ENCODE measurements around the gene AMIGO1.

AMIGO1 gene, protein sequence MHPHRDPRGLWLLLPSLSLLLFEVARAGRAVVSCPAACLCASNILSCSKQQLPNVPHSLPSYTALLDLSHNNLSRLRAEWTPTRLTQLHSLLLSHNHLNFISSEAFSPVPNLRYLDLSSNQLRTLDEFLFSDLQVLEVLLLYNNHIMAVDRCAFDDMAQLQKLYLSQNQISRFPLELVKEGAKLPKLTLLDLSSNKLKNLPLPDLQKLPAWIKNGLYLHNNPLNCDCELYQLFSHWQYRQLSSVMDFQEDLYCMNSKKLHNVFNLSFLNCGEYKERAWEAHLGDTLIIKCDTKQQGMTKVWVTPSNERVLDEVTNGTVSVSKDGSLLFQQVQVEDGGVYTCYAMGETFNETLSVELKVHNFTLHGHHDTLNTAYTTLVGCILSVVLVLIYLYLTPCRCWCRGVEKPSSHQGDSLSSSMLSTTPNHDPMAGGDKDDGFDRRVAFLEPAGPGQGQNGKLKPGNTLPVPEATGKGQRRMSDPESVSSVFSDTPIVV

DNA sequence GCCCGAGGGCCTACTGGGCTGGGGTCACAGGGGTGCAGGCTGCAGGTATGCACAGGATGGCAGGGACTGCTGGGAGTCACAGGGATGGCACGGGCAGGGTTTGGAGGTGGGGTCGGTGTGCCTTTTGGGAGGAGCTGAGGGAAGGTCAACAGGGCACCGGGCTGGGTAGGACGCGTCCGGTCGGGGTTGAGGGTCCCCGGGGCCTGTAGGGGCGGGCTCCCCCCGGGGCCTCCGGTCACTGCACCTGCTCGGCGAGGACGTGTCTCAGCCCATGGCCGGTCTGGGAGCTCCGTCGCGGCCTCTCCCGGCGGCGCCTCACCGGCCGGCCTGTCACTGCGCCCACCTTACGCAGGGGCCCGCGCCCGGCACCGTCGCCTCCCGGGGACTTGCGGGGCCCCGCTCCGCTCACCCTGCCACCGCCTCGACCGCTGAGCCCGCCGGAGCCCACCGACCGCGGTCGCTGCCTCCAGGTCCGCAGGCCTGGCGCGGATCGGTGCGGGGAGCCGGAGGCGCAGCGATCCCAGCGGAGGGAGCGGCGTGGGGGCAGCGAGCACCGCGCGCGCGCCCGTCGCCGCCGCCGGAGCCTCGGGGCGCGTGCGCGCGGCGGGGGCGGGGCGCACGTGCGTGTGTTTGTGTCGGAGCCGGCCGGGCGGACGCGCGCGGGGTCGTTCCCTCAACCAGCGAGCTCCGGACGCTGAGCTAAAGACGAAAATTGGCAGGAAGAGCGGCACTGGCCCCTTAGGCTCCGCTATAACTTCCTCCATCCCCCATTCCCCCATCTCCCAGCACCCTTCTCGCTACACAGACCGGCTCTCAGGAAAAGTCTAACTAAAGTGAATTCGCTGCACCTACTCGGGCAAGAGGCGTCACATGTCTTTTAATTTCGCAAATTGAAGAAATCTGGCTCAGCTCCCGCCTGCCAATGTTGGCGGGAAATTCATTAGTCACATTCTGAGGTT is at the start of gene AMIGO1:
Gene AMIGO1 (minus strand): TSS at position 552 of the 959 bp plus-strand sequence. CDS start 815 bp downstream, outside the sequence.
- DNase-seq, result peak; percentile 69

DNA sequence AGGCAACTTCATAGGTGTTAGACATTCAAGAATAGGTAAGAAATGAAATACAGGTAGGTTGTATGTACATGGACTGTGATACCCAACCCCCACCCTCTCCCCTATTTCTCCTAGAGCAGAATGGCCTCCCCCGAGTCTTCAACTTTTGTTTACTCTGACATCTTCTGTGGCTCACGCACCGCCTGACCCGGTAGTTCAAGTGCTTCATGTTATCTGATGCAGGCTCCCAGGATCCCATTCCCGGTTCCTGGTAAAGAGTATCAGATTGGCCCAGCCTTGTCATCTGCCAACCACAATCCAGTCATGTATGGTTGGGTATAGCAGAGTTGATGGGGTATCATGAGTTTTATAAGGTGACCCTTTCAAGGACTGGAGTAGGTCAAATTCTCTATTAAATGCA is 48.0 kb upstream of the AMIGO1 start:
- DNase-seq, result no peak

- DNase-seq, result no peak
These were observed 47.0 kb upstream of the AMIGO1 start for GRCh38 chr1:109556563-109556962.

- peak; percentile 94 for DNase-seq
These were observed 39.1 kb upstream of the AMIGO1 start, which contains the start of gene GNAI3 for GRCh38 chr1:109548321-109549267. GNAI3 (plus strand) TSS chr1:109548615; CDS start chr1:109548721, 106 bp downstream.

GRCh38 chr1:109547463-109548320 is 38.2 kb upstream of the AMIGO1 start:
- DNase-seq, result no peak

GRCh38 chr1:109546311-109547109 is 37.0 kb upstream of the AMIGO1 start:
- peak; percentile 86 for DNase-seq

GRCh38 chr1:109543988-109544735 is 34.6 kb upstream of the AMIGO1 start:
- no peak for DNase-seq

- no peak for DNase-seq
These were observed 33.9 kb upstream of the AMIGO1 start for GRCh38 chr1:109543283-109543987.

DNA sequence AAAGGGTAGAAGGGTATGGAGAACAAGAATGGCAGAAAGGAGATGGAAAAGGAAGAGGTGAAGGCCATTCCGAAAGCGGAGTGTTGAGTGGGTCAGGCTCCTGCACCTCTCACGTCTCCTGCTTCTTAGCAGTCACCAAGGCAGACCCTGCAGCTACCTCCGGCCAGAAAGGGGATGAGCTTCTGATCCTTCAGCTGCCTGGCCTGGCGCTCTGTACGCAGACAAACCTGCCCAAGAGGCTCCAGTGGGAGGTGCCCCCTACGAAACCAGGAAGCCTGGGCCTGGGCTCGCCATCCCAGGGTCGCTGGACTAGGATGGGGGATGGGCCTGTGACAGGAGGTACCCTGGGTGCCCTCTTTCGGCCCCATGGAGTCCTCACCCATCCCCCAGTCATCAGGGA is 33.1 kb upstream of the AMIGO1 start:
- no peak for DNase-seq

GRCh38 chr1:109541102-109541501 is 31.6 kb upstream of the AMIGO1 start:
- DNase-seq, result no peak

DNA sequence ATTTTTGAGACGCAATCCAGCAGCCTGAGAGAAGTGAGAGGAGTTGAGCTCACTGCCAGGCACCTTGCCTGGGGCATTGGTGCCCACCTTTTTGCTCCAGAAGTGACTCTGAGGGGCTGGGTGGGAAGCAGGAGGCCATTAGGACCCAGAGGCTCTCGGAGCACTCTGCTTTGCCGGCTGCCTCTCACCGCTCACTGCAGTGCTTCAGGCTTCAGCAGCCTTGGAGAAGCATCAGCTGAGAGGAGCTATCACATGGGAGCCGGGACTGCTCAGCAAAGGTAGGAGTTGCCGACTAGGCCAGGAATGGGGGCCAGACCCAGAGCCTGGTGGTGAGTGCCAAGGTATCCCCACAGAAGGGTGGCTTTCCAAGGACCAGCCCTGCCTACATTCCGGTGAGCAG is 30.1 kb upstream of the AMIGO1 start, which contains the start of gene GPR61:
Gene GPR61 (plus strand): TSS at position 197 of the 400 bp plus-strand sequence. CDS start 3,151 bp downstream, outside the sequence.
- DNase-seq, result peak; percentile 22

- DNase-seq, result no peak
These were observed 29.5 kb upstream of the AMIGO1 start for GRCh38 chr1:109538827-109539555.

GRCh38 chr1:109537450-109538178 is 28.1 kb upstream of the AMIGO1 start:
- no peak for DNase-seq

DNA sequence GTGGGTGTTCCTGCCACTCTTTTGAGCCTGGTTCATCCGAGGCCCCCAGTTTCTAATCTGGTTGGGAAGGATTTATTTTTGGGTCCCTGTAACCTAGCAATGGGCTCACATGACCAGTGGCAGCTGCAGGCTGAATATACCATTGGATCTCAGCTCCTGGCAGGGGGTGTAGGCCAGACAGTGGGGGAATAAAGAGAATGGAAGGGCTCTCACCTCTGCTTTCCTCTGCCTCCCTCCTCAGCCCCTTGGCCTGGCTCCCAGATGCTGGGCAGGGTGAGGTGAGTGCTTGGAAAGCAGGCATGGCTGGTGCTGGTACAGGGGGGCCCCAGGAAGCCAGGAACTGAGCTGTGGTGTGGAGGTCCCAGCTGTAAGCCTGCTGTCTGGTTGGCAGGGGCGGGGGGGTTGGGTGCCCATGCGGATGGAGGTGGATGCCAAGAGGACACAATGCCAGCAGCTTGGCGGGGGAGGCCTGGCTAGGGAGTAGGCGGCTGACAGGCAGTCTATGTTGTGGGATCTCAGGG is 26.5 kb upstream of the AMIGO1 start:
- DNase-seq, result no peak

DNA sequence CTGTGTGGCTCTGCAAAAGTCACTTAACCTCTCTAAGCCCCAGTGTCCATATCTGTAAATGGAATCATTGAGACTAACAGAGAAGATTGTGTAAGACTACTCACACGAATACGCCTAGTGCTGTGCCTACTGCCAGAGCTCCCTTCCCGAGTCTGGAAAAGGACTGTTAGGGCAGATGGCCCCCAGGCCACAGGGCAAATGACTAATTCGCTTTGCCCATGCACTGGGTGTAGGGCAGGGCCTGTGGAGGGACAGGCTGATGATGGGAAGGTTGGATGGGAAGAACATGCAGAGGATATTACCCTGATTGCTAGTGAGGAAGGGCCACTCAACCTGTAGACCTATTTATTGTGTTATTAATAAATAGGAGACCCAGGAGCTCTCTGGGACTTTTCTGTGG is 26.0 kb upstream of the AMIGO1 start:
- no peak for DNase-seq

- DNase-seq, result no peak
These were observed 24.9 kb upstream of the AMIGO1 start for GRCh38 chr1:109534307-109534858.

Data from NCI-H2227 treated with DMSO at 0.1 percent for 48 hours (cell line).